Trophoblast cell (in vitro differentiated cells and primary cell): ENCODE data around the gene CDKAL1.

Experiments
- DNase-seq, 2 donors: peaks; one replicate each; pipeline ENCODE4 v3.0.0-alpha.2; 2016
- H2AFZ ChIP-seq: 2 replicates; pipeline ENCODE4 v1.6.1; 2013; ENCODE audit warnings: low read length, moderate library complexity, mild to moderate bottlenecking; ENCODE audit not compliant: insufficient read depth, poor library complexity
- H2AK5ac ChIP-seq: 2 replicates; pipeline ENCODE4 v1.6.1; 2013; ENCODE audit warnings: mild to moderate bottlenecking, low read length
- H2BK120ac ChIP-seq: 2 replicates; pipeline ENCODE4 v1.6.1; 2013; ENCODE audit warnings: low read length, mild to moderate bottlenecking, moderate library complexity; ENCODE audit not compliant: insufficient read depth, poor library complexity
- H2BK12ac ChIP-seq: 2 replicates; pipeline ENCODE4 v1.6.1; 2013; ENCODE audit warnings: mild to moderate bottlenecking, low read length, moderate library complexity
- H2BK5ac ChIP-seq: 2 replicates; pipeline ENCODE4 v1.6.1; 2013; ENCODE audit warnings: low read length, low read depth, moderate library complexity, mild to moderate bottlenecking; ENCODE audit not compliant: poor library complexity
- H3K14ac ChIP-seq: 2 replicates; pipeline ENCODE4 v1.6.1; 2013; ENCODE audit warnings: mild to moderate bottlenecking, low read length
- H3K18ac ChIP-seq: 2 replicates; pipeline ENCODE4 v1.6.1; 2013; ENCODE audit warnings: mild to moderate bottlenecking, low read length
- H3K23ac ChIP-seq: 2 replicates; pipeline ENCODE4 v1.6.1; 2013; ENCODE audit warnings: low read length
- H3K27ac ChIP-seq: 2 replicates; pipeline ENCODE4 v1.5.1; 2013; ENCODE audit warnings: low read depth, mild to moderate bottlenecking, inconsistent platforms, low read length, moderate library complexity
- H3K27me3 ChIP-seq: 2 replicates; pipeline ENCODE4 v1.6.1; 2013; ENCODE audit warnings: inconsistent platforms, mild to moderate bottlenecking, low read length, moderate library complexity; ENCODE audit not compliant: insufficient read depth
- H3K36me3 ChIP-seq, 2 experiments: 1 replicate in 1 of 2; 2 replicates in 1 of 2; pipeline ENCODE4 v1.6.1; 2013; ENCODE audit warnings: low read length in 2 of 2, mild to moderate bottlenecking in 2 of 2, moderate library complexity in 1 of 2; ENCODE audit not compliant: insufficient read depth in 2 of 2, control insufficient read depth in 1 of 2
- H3K4ac ChIP-seq: 2 replicates; pipeline ENCODE4 v1.6.1; 2013; ENCODE audit warnings: low read depth, mild to moderate bottlenecking, low read length, moderate library complexity
- H3K4me1 ChIP-seq, 2 experiments: 1 replicate in 1 of 2; 2 replicates in 1 of 2; pipeline ENCODE4 v1.6.1; 2013; ENCODE audit warnings: low read length in 2 of 2, mild to moderate bottlenecking in 2 of 2, moderate library complexity in 1 of 2; ENCODE audit not compliant: insufficient read depth in 2 of 2, control insufficient read depth in 1 of 2
- H3K4me2 ChIP-seq: 2 replicates; pipeline ENCODE4 v1.6.1; 2013; ENCODE audit warnings: inconsistent platforms, mild to moderate bottlenecking, low read length, moderate library complexity
- H3K4me3 ChIP-seq: 2 replicates; pipeline ENCODE4 v1.5.1; 2013; ENCODE audit warnings: mild to moderate bottlenecking, low read depth, low read length, inconsistent platforms
- H3K79me1 ChIP-seq: one replicate; pipeline ENCODE4 v1.6.1; 2013; ENCODE audit warnings: low read length
- H3K79me2 ChIP-seq: 2 replicates; pipeline ENCODE4 v1.6.1; 2013; ENCODE audit warnings: low read length, mild to moderate bottlenecking; ENCODE audit not compliant: control insufficient read depth, insufficient read depth, poor library complexity
- H3K9ac ChIP-seq: 2 replicates; pipeline ENCODE4 v1.6.1; 2013; ENCODE audit warnings: mild to moderate bottlenecking, low read length
- H3K9me3 ChIP-seq: 2 replicates; pipeline ENCODE4 v1.6.1; 2013; ENCODE audit warnings: low read depth, mild to moderate bottlenecking, control low read depth, inconsistent platforms, low read length; ENCODE audit not compliant: insufficient read depth
- H4K12ac ChIP-seq: 2 replicates; pipeline ENCODE4 v1.6.1; 2013; ENCODE audit warnings: low read depth, mild to moderate bottlenecking, low read length, moderate library complexity
- H4K8ac ChIP-seq: 2 replicates; pipeline ENCODE4 v1.6.1; 2013; ENCODE audit warnings: low read depth, mild to moderate bottlenecking, low read length, moderate library complexity
- H4K91ac ChIP-seq: one replicate; pipeline ENCODE4 v1.6.1; 2013; ENCODE audit warnings: low read depth, mild to moderate bottlenecking, low read length, moderate library complexity
- WGBS: extraction: QIAGEN DNeasy Blood & Tissue Kit; methylation state at CpG from one replicate; pipeline ENCODE4 v1.1.7; 2013; ENCODE audit warnings: missing lambda C conversion rate; ENCODE audit not compliant: insufficient read length, insufficient coverage; ENCODE audit errors: extremely low coverage; 5-methylcytosine and 5-hydroxymethylcytosine counted together

The CDKAL1 gene

GRCh38 chr6:20876561-20876960 is 342.3 kb downstream of the CDKAL1 start:
- no peak for DNase-seq
- no peak overlapping the region for H2BK5ac ChIP-seq
- H3K9ac ChIP-seq: no peak overlapping the region
- no peak overlapping the region for H3K4ac ChIP-seq
- WGBS: no CpG with 5 or more reads among the region's 2 CpGs
- peaks cover 11 to 12% of the 10 kb centered on the region in 2 experiments for H3K4me1 ChIP-seq
- no peak overlapping the region for H3K18ac ChIP-seq
- no peak overlapping the region for H3K4me3 ChIP-seq
- no peak overlapping the region for H2AFZ ChIP-seq
- no peak overlapping the region for H4K12ac ChIP-seq
- peaks cover 12% of the 10 kb centered on the region for H3K79me1 ChIP-seq
- H3K14ac ChIP-seq: no peak overlapping the region
- no peak overlapping the region for H2AK5ac ChIP-seq
- H3K36me3 ChIP-seq: no peaks in the 10 kb centered on the region
- no peaks in the 10 kb centered on the region for H3K27me3 ChIP-seq
- H3K9me3 ChIP-seq: no peaks in the 10 kb centered on the region
- H3K27ac ChIP-seq: no peak overlapping the region
- H4K8ac ChIP-seq: no peak overlapping the region
- H3K23ac ChIP-seq: no peak overlapping the region
- no peak overlapping the region for H4K91ac ChIP-seq
- H2BK120ac ChIP-seq: no peak overlapping the region
- no peak overlapping the region for H2BK12ac ChIP-seq
- no peak overlapping the region for H3K4me2 ChIP-seq
- H3K79me2 ChIP-seq: no peaks in the 10 kb centered on the region

GRCh38 chr6:20877008-20877937 is 343.0 kb downstream of the CDKAL1 start:
- Histone ChIP-seq H3K18ac (no peak overlapping the region), H4K91ac (no peak overlapping the region), H2BK12ac (no peak overlapping the region), H3K27me3 (no peaks in the 10 kb centered on the region), H4K8ac (no peak overlapping the region), H3K4me3 (no peak overlapping the region), H2BK5ac (peak overlapping the region; percentile 63), H2AFZ (no peak overlapping the region), H3K9me3 (no peaks in the 10 kb centered on the region), H3K27ac (peak overlapping the region; percentile 79), H3K14ac (no peak overlapping the region), H4K12ac (no peak overlapping the region), H3K79me2 (no peaks in the 10 kb centered on the region), H2BK120ac (peak overlapping the region; percentile 36), H3K9ac (no peak overlapping the region), H3K4me1 (peaks cover 11 to 12% of the 10 kb centered on the region in 2 experiments), H3K79me1 (peaks cover 12% of the 10 kb centered on the region), H2AK5ac (no peak overlapping the region), H3K4me2 (peak overlapping the region; percentile 31), H3K23ac (no peak overlapping the region), H3K4ac (no peak overlapping the region), H3K36me3 (no peaks in the 10 kb centered on the region)
- DNase-seq: peak; percentile 99 to 100
- WGBS: no CpG with 5 or more reads among the region's 6 CpGs

- peak in 1 of 2 donors; percentile 3 for DNase-seq
- H3K14ac ChIP-seq: no peak overlapping the region
- peaks cover 11 to 12% of the 10 kb centered on the region in 2 experiments for H3K4me1 ChIP-seq
- H2BK5ac ChIP-seq: peak overlapping the region; percentile 76
- peak overlapping the region; percentile 55 for H3K4ac ChIP-seq
- WGBS: no CpG with 5 or more reads among the region's 1 CpG
- no peak overlapping the region for H4K12ac ChIP-seq
- H4K91ac ChIP-seq: no peak overlapping the region
- H3K27ac ChIP-seq: peak overlapping the region; percentile 9
- H3K79me1 ChIP-seq: peaks cover 12% of the 10 kb centered on the region
- no peak overlapping the region for H2AFZ ChIP-seq
- H3K79me2 ChIP-seq: no peaks in the 10 kb centered on the region
- H3K36me3 ChIP-seq: no peaks in the 10 kb centered on the region
- H3K4me2 ChIP-seq: no peak overlapping the region
- no peaks in the 10 kb centered on the region for H3K27me3 ChIP-seq
- no peak overlapping the region for H3K18ac ChIP-seq
- H2BK12ac ChIP-seq: peak overlapping the region; percentile 89
- H3K9me3 ChIP-seq: no peaks in the 10 kb centered on the region
- H2BK120ac ChIP-seq: peak overlapping the region; percentile 60
- no peak overlapping the region for H4K8ac ChIP-seq
- no peak overlapping the region for H3K4me3 ChIP-seq
- H3K23ac ChIP-seq: no peak overlapping the region
- H3K9ac ChIP-seq: no peak overlapping the region
- H2AK5ac ChIP-seq: peak overlapping the region; percentile 54
Observed at GRCh38 chr6:20879121-20879520, 344.9 kb downstream of the CDKAL1 start.

GRCh38 chr6:20879526-20879925 is 345.3 kb downstream of the CDKAL1 start:
- Histone ChIP-seq H3K4me3 (no peak overlapping the region), H3K4ac (no peak overlapping the region), H3K9ac (no peak overlapping the region), H3K27me3 (no peaks in the 10 kb centered on the region), H3K79me2 (no peaks in the 10 kb centered on the region), H3K14ac (no peak overlapping the region), H4K91ac (no peak overlapping the region), H2BK120ac (no peak overlapping the region), H3K36me3 (no peaks in the 10 kb centered on the region), H3K27ac (no peak overlapping the region), H3K9me3 (no peaks in the 10 kb centered on the region), H2BK5ac (no peak overlapping the region), H3K23ac (no peak overlapping the region), H4K12ac (no peak overlapping the region), H3K4me1 (peaks cover 11 to 12% of the 10 kb centered on the region in 2 experiments), H2AK5ac (peak overlapping the region; percentile 23), H4K8ac (no peak overlapping the region), H2BK12ac (no peak overlapping the region), H3K4me2 (no peak overlapping the region), H3K79me1 (peaks cover 12% of the 10 kb centered on the region), H3K18ac (no peak overlapping the region), H2AFZ (no peak overlapping the region)
- peak in 1 of 2 donors; percentile 33 for DNase-seq
- no CpG with 5 or more reads among the region's 1 CpG for WGBS
